GM23248 (cell line): ENCODE data around the gene SRCIN1. TPM values are rescaled to one million over a fixed set of nuclear protein-coding genes. Genes with fewer than 3 reads are reported as not detected.

Source experiments
- DNase-seq: peaks from one replicate; pipeline ENCODE4 v3.0.0-alpha.2; 2015
- H2AFZ ChIP-seq: fragments of 200-600 bp; sonication (generic); 2 replicates; pipeline ENCODE4 v1.6.1; 2016; ENCODE audit warnings: antibody characterized with exemption
- H3F3A ChIP-seq: fragments of 200-600 bp; sonication (generic); 2 replicates; pipeline ENCODE4 v1.6.1; 2016; ENCODE audit warnings: mild to moderate bottlenecking, antibody characterized with exemption, mixed run types; ENCODE audit not compliant: insufficient read depth
- H3K27ac ChIP-seq: fragments of 200-600 bp; sonication (generic); 2 replicates; pipeline ENCODE4 v1.5.1; 2016; ENCODE audit warnings: mild to moderate bottlenecking
- H3K27me3 ChIP-seq: fragments of 200-600 bp; sonication (generic); replicated peaks from 2 replicates; pipeline ENCODE4 v1.6.1; 2016; ENCODE audit warnings: mild to moderate bottlenecking; ENCODE audit not compliant: insufficient read depth
- H3K36me3 ChIP-seq: fragments of 200-600 bp; sonication (generic); 2 replicates; pipeline ENCODE4 v1.6.1; 2016; ENCODE audit warnings: low read depth, mild to moderate bottlenecking
- H3K4me1 ChIP-seq: fragments of 200-600 bp; sonication (generic); 2 replicates; pipeline ENCODE4 v1.6.1; 2016; ENCODE audit warnings: mild to moderate bottlenecking; ENCODE audit not compliant: insufficient read depth
- H3K4me2 ChIP-seq: fragments of 200-600 bp; sonication (generic); one replicate; pipeline ENCODE4 v1.6.1; 2016; ENCODE audit warnings: mild to moderate bottlenecking; ENCODE audit not compliant: unreplicated experiment
- H3K4me3 ChIP-seq: fragments of 200-600 bp; sonication (generic); 2 replicates; pipeline ENCODE4 v1.5.1; 2016; ENCODE audit warnings: mild to moderate bottlenecking
- H3K79me2 ChIP-seq: fragments of 200-600 bp; sonication (generic); 2 replicates; pipeline ENCODE4 v1.6.1; 2016; ENCODE audit warnings: mild to moderate bottlenecking; ENCODE audit not compliant: insufficient read depth
- H3K9ac ChIP-seq: fragments of 200-600 bp; sonication (generic); 2 replicates; pipeline ENCODE4 v1.6.1; 2016; ENCODE audit warnings: mild to moderate bottlenecking
- H3K9me2 ChIP-seq: fragments of 200-600 bp; sonication (generic); 2 replicates; pipeline ENCODE4 v1.6.1; 2016; ENCODE audit warnings: mixed run types, mild to moderate bottlenecking, moderate library complexity; ENCODE audit not compliant: insufficient read depth
- H3K9me3 ChIP-seq: fragments of 200-600 bp; sonication (generic); one replicate; pipeline ENCODE4 v1.6.1; 2017; ENCODE audit warnings: low read depth
- H4K20me1 ChIP-seq: fragments of 200-600 bp; sonication (generic); 2 replicates; pipeline ENCODE4 v1.6.0; 2016; ENCODE audit not compliant: insufficient read depth
- EZH2 ChIP-seq: fragments of 200-600 bp; sonication (generic); IDR thresholded peaks from 2 replicates; pipeline ENCODE4 v1.6.1; 2018; ENCODE audit warnings: antibody characterized with exemption, mild to moderate bottlenecking; ENCODE audit not compliant: insufficient read depth, poor library complexity, severe bottlenecking
- EZH2phosphoT487 ChIP-seq: fragments of 200-600 bp; sonication (generic); IDR thresholded peaks from 2 replicates; pipeline ENCODE4 v1.6.1; 2018; ENCODE audit warnings: antibody characterized with exemption, moderate library complexity, mild to moderate bottlenecking, low read depth; ENCODE audit not compliant: insufficient read depth
- WGBS, 2 experiments: methylation state at CpG; one replicate each; pipeline ENCODE4 v1.1.6; 2015 to 2017; ENCODE audit warnings: low lambda C conversion rate in 2 of 2, low coverage in 1 of 2; ENCODE audit errors: missing lambda C conversion rate in 2 of 2; 5-methylcytosine and 5-hydroxymethylcytosine counted together
- in situ Hi-C: fragments of 300-500 bp; cut with MboI; formaldehyde crosslinking; loops from 2 replicates; pipeline ENCODE4 v1.15.0; 2020
- polyA plus RNA-seq: library from polyadenylated mRNA; unstranded; fragments of >200 nt; fragmentation: Nextera tagmentation; extraction: Ambion mirVana; gene quantifications from 2 replicates; pipeline ENCODE4 v1.2.1, GENCODE V29; 2016
- total RNA-seq: library from RNA; depleted of rRNA; stranded (reverse); fragments of >200 nt; shearing (Covaris generic); gene quantifications from 2 replicates; pipeline ENCODE4 v1.2.3, GENCODE V29; 2014

Gene SRCIN1
- total and polyA plus RNA-seq, 2 experiments from 2014 or later = not detected

- TF ChIP-seq EZH2phosphoT487 (no peak), EZH2 (no peak)
- no peak overlapping the region for H3K4me3 ChIP-seq
- peak; percentile 29 for DNase-seq
- no peaks in the 10 kb centered on the region for H4K20me1 ChIP-seq
- H3K27me3 ChIP-seq = peaks cover 7% of the 10 kb centered on the region; the same call in 1 of the 2 replicates
- no peaks in the 10 kb centered on the region for H3K4me1 ChIP-seq
- WGBS, 2 experiments = 44 to 48% methylated on average over 15 of the region's 15 CpGs
- H3K79me2 ChIP-seq = no peaks in the 10 kb centered on the region
- no peak overlapping the region for H2AFZ ChIP-seq
- no peaks in the 10 kb centered on the region for H3K9me3 ChIP-seq
- no peak overlapping the region for H3K27ac ChIP-seq
- H3K36me3 ChIP-seq = no peaks in the 10 kb centered on the region
- in situ Hi-C loops = loop anchor here (10.0 kb wide), 1 partner anchor 160 kb away; the partner anchor contains the start of gene ARHGAP23
- no peaks in the 10 kb centered on the region for H3K9me2 ChIP-seq
- H3K9ac ChIP-seq = no peak overlapping the region
- no peaks in the 10 kb centered on the region for H3F3A ChIP-seq
- no peak overlapping the region for H3K4me2 ChIP-seq
These were observed 20.5 kb downstream of the SRCIN1 start for GRCh38 chr17:38585056-38585917.

DNA sequence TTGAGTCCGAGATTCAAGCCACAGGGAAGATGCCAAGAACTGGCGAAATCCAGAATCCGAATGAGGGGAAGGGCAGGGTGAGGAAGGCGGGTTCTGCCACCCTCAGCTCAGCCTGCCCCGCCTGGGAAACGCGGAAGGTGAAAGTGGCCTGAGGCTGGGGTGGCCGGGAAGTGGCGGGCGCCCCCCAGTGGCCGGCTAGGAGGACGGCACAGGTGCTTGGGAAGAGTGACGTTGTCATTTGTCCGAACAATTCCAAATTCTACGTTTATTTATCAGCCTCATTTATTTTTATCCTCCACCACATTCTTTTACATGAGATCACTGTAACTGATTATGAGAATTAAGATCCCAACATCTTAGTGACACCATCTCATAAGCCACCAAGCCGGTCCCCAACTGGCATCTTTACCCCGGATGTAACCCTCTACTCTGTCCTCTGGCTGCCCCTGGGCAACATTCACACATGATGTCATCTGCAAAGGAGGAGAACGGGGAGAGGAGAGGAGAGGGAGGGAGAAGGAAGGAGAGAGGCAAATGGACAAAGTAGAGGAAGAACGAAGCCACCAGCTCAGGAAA lies 21.3 kb downstream of the SRCIN1 start:
- Histone ChIP-seq H3K9ac (no peak overlapping the region), H3K4me1 (no peaks in the 10 kb centered on the region; the same call in 1 of the 2 replicates), H3K79me2 (no peaks in the 10 kb centered on the region), H4K20me1 (no peaks in the 10 kb centered on the region), H3F3A (no peaks in the 10 kb centered on the region), H3K36me3 (no peaks in the 10 kb centered on the region), H3K27ac (no peak overlapping the region), H2AFZ (no peak overlapping the region), H3K9me3 (no peaks in the 10 kb centered on the region), H3K9me2 (no peaks in the 10 kb centered on the region), H3K4me3 (no peak overlapping the region), H3K4me2 (no peak overlapping the region), H3K27me3 (peaks cover 7% of the 10 kb centered on the region; the same call in 1 of the 2 replicates)
- DNase-seq = peak; percentile 73
- 5 to 6% methylated on average over 19 of the region's 19 CpGs for WGBS, 2 experiments
- in situ Hi-C loops = loop anchor here (10.0 kb wide), 1 partner anchor 160 kb away; the partner anchor contains the start of gene ARHGAP23
- TF ChIP-seq EZH2phosphoT487 (no peak), EZH2 (no peak)

- H3K9me2 ChIP-seq = no peaks in the 10 kb centered on the region
- no peaks in the 10 kb centered on the region for H3K9me3 ChIP-seq
- no peaks in the 10 kb centered on the region for H3K79me2 ChIP-seq
- no peak overlapping the region for H3K27ac ChIP-seq
- TF ChIP-seq EZH2phosphoT487 = no peak
- no peak for TF ChIP-seq EZH2
- H3K4me2 ChIP-seq = no peak overlapping the region
- in situ Hi-C loops = loop anchor here (10.0 kb wide), 1 partner anchor 159 kb away; the partner anchor contains the start of gene ARHGAP23
- H2AFZ ChIP-seq = no peak overlapping the region
- H3K27me3 ChIP-seq = peaks cover 7% of the 10 kb centered on the region; the same call in 1 of the 2 replicates
- no peak overlapping the region for H3K9ac ChIP-seq
- H3K36me3 ChIP-seq = no peaks in the 10 kb centered on the region
- no peaks in the 10 kb centered on the region for H4K20me1 ChIP-seq
- no peaks in the 10 kb centered on the region for H3F3A ChIP-seq
- H3K4me3 ChIP-seq = no peak overlapping the region
- 63 to 66% methylated on average over 13 to 14 of the region's 14 CpGs for WGBS, 2 experiments
- DNase-seq = no peak
- no peaks in the 10 kb centered on the region; the same call in 1 of the 2 replicates for H3K4me1 ChIP-seq
These were observed 21.9 kb downstream of the SRCIN1 start for GRCh38 chr17:38583828-38584349.

- in situ Hi-C loops = loop anchor here (10.0 kb wide), 1 partner anchor 158 kb away; the partner anchor contains the start of gene ARHGAP23
- TF ChIP-seq EZH2phosphoT487 (no peak), EZH2 (no peak)
- Histone ChIP-seq H3K79me2 (no peaks in the 10 kb centered on the region), H4K20me1 (no peaks in the 10 kb centered on the region), H2AFZ (no peak overlapping the region), H3K27me3 (peaks cover 9% of the 10 kb centered on the region), H3K4me2 (no peak overlapping the region), H3K9me2 (no peaks in the 10 kb centered on the region), H3K4me3 (no peak overlapping the region), H3K36me3 (no peaks in the 10 kb centered on the region), H3K9me3 (no peaks in the 10 kb centered on the region), H3K4me1 (no peaks in the 10 kb centered on the region; the same call in 1 of the 2 replicates), H3K27ac (no peak overlapping the region), H3F3A (no peaks in the 10 kb centered on the region), H3K9ac (no peak overlapping the region)
- no peak for DNase-seq
- 84 to 88% methylated on average over 3 of the region's 3 CpGs for WGBS, 2 experiments
These were observed 22.6 kb downstream of the SRCIN1 start for GRCh38 chr17:38583176-38583575.
